PC-3 (cell line): Measurements from ENCODE around the gene SESTD1. TPM values are rescaled to one million over a fixed set of nuclear protein-coding genes. Genes with fewer than 3 reads are reported as not detected.

ENCODE experiments used
- ATAC-seq: fragments of 200-7000 bp; cut with Tn5 transposase; 2 replicates; pipeline ENCODE4 v1.9.1; 2020; ENCODE audit warnings: mild to moderate bottlenecking, moderate library complexity
- BruUV-seq: library from RNA; stranded (reverse); fragments of 400-500 nt; replicated peaks from 2 replicates; lab custom pipeline; 2021; lab: Mats Ljungman, UMichigan
- CTCF ChIA-PET: fragments of 300-600 bp; sonication (Branson Sonifier 250); formaldehyde crosslinking; loops from one replicate; lab custom pipeline; 2022; ENCODE audit warnings: antibody characterized with exemption; lab: Charles Lee
- POLR2A ChIA-PET: fragments of 300-600 bp; sonication (Branson Sonifier 250); formaldehyde crosslinking; loops from one replicate; lab custom pipeline; 2022; ENCODE audit warnings: antibody characterized with exemption; ENCODE audit not compliant: unreplicated experiment; lab: Charles Lee
- DNase-seq: peaks from one replicate; pipeline ENCODE4 v3.0.0-alpha.2; 2015
- H2AFZ ChIP-seq: fragments of 300-600 bp; sonication (generic); 2 replicates; pipeline ENCODE4 v1.6.0; 2016; ENCODE audit warnings: antibody characterized with exemption, low read length
- H3F3A ChIP-seq: fragments of 300-600 bp; sonication (generic); one replicate; pipeline ENCODE4 v1.6.0; 2017; ENCODE audit warnings: antibody characterized with exemption, low read length, control low read depth, mild to moderate bottlenecking; ENCODE audit not compliant: unreplicated experiment
- H3K27ac ChIP-seq: fragments of 300-600 bp; sonication (generic); 2 replicates; pipeline ENCODE4 v1.5.1; 2016; ENCODE audit warnings: mild to moderate bottlenecking, low read length
- H3K27me3 ChIP-seq: fragments of 300-600 bp; sonication (generic); 2 replicates; pipeline ENCODE4 v1.6.1; 2016; ENCODE audit warnings: low read length, mixed read lengths
- H3K36me3 ChIP-seq: fragments of 300-600 bp; sonication (generic); 2 replicates; pipeline ENCODE4 v1.6.1; 2016; ENCODE audit warnings: low read depth, mixed run types, low read length, mixed read lengths
- H3K4me1 ChIP-seq: fragments of 300-600 bp; sonication (generic); 2 replicates; pipeline ENCODE4 v1.5.1; 2016; ENCODE audit warnings: low read length; ENCODE audit not compliant: insufficient read depth
- H3K4me2 ChIP-seq: fragments of 300-600 bp; sonication (generic); 2 replicates; pipeline ENCODE4 v1.6.0; 2016; ENCODE audit warnings: low read length
- H3K4me3 ChIP-seq: fragments of 300-600 bp; sonication (generic); 2 replicates; pipeline ENCODE4 v1.5.1; 2016; ENCODE audit warnings: mild to moderate bottlenecking, low read length, mixed read lengths
- H3K79me2 ChIP-seq: fragments of 300-600 bp; sonication (generic); 2 replicates; pipeline ENCODE4 v1.6.1; 2017; ENCODE audit warnings: low read length, mixed read lengths
- H3K9ac ChIP-seq: fragments of 300-600 bp; sonication (generic); 2 replicates; pipeline ENCODE4 v1.6.0; 2016; ENCODE audit warnings: mild to moderate bottlenecking, low read length
- H3K9me2 ChIP-seq: fragments of 300-600 bp; sonication (generic); replicated peaks from 2 replicates; pipeline ENCODE4 v1.6.1; 2016; ENCODE audit warnings: mixed run types, low read length, mixed read lengths
- H3K9me3 ChIP-seq: fragments of 300-600 bp; sonication (generic); 2 replicates; pipeline ENCODE4 v1.6.1; 2016; ENCODE audit warnings: low read length, mixed read lengths
- H4K20me1 ChIP-seq: fragments of 300-600 bp; sonication (generic); 2 replicates; pipeline ENCODE4 v1.6.1; 2016; ENCODE audit warnings: low read length, mixed read lengths
- CTCF ChIP-seq: fragments of 300-600 bp; sonication (generic); conservative IDR thresholded peaks from 2 replicates; pipeline ENCODE4 v1.5.1; 2017; ENCODE audit warnings: antibody characterized with exemption, low read depth, mild to moderate bottlenecking, low read length
- EZH2 ChIP-seq: fragments of 300-600 bp; sonication (generic); IDR thresholded peaks from one replicate; pipeline ENCODE4 v1.6.1; 2017; ENCODE audit warnings: antibody characterized with exemption, mild to moderate bottlenecking, low read length; ENCODE audit not compliant: unreplicated experiment
- EZH2phosphoT487 ChIP-seq: fragments of 300-600 bp; sonication (generic); IDR thresholded peaks from 2 replicates; pipeline ENCODE4 v1.6.1; 2018; ENCODE audit warnings: mild to moderate bottlenecking, antibody characterized with exemption, low read length, borderline replicate concordance
- intact Hi-C: fragments of 100-400 bp; cut with micrococcal nuclease; formaldehyde crosslinking; loops from 2 replicates; pipeline ENCODE4 v1.9.0; 2023
- total RNA-seq: library from RNA; depleted of rRNA; stranded (reverse); fragments of >200 nt; gene quantifications from 2 replicates; pipeline ENCODE4 v1.2.3, GENCODE V29; 2014

The SESTD1 gene
- total RNA-seq, 1 experiment from 2014 or later: 12.2 TPM

DNA sequence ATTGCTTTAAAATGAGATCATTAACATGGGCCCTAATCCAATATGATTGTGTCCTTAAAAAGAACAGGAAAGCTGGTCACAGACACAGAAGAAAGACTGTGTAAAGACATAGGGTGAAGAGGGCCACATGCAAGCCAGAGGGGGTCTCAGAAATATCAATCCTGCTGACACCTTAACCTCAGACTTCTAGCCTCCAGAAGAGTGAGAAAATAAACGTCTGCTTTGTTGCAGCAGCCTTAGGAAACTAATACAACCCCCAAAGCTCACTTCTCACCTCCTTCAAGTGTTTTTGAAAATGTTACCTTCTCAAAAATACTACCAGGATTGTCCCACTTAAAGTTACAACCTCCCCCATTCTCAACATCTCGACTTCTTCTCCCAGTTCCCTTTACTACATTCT is 39.8 kb upstream of the SESTD1 start:
- H3K4me1 ChIP-seq: no peaks in the 10 kb centered on the region
- H3K27ac ChIP-seq: no peak overlapping the region
- no peak for ATAC-seq
- H3K4me2 ChIP-seq: no peak overlapping the region
- no peaks in the 10 kb centered on the region for H3K9me3 ChIP-seq
- no peak overlapping the region for H3K9ac ChIP-seq
- no peaks in the 10 kb centered on the region for H3K9me2 ChIP-seq
- no peaks in the 10 kb centered on the region for H3K36me3 ChIP-seq
- no TSS peak for BruUV-seq
- intact Hi-C loops: no loop called here
- ChIA-PET CTCF (no interaction called here), POLR2A (no interaction called here)
- DNase-seq: no peak
- no peak for TF ChIP-seq EZH2
- TF ChIP-seq CTCF: no peak
- no peak for TF ChIP-seq EZH2phosphoT487
- H2AFZ ChIP-seq: no peak overlapping the region
- H3K4me3 ChIP-seq: no peak overlapping the region
- H3K79me2 ChIP-seq: no peaks in the 10 kb centered on the region
- H4K20me1 ChIP-seq: no peaks in the 10 kb centered on the region
- no peaks in the 10 kb centered on the region for H3F3A ChIP-seq
- no peaks in the 10 kb centered on the region for H3K27me3 ChIP-seq

DNA sequence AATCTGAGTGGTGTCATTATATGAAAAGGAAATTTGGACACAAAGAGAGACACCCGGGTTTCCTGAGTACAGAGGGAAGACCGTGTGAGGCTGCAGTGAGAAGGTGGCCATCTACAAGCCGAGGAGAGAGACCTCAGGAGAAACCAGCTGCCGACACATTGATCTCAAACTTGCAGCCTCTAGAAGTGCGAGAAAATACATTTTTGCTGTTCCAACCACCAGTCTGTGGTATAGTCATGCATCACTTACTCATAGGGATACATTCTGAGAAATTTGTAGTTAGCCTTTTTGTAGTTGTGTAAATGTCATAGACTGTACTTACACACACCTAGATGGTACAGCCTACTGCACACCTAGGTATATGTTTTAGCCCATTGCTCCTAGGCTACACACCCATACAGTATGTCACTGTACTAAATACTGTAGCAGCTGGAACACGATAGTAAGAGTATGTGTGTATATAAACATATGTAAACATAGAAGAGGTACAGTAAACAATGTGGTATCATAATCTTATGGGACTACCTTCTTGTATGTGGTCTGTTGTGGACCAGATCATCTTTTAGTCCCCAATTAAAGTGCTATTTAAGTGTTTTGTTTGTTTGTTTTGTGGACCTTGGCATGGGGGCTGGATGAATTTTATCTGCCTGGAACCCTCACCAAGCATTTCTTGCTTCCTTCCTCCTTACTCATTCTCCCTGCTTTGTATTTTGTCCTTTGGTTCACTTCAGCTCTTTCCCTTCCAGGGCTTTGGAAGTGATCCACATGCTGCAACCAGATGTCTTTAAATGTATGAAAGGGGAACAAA is 38.3 kb upstream of the SESTD1 start:
- H3K9me3 ChIP-seq: no peaks in the 10 kb centered on the region
- no peaks in the 10 kb centered on the region for H3F3A ChIP-seq
- no peaks in the 10 kb centered on the region for H3K27me3 ChIP-seq
- H3K4me2 ChIP-seq: no peak overlapping the region
- BruUV-seq: no TSS peak
- no peaks in the 10 kb centered on the region for H4K20me1 ChIP-seq
- intact Hi-C loops: no loop called here
- no peaks in the 10 kb centered on the region for H3K9me2 ChIP-seq
- H3K36me3 ChIP-seq: no peaks in the 10 kb centered on the region
- peak; percentile 35 for ATAC-seq
- POLR2A ChIA-PET: no interaction called here
- DNase-seq: no peak
- CTCF ChIA-PET: no interaction called here
- no peak overlapping the region for H2AFZ ChIP-seq
- no peak overlapping the region for H3K27ac ChIP-seq
- H3K9ac ChIP-seq: no peak overlapping the region
- no peaks in the 10 kb centered on the region for H3K79me2 ChIP-seq
- no peak overlapping the region for H3K4me3 ChIP-seq
- TF ChIP-seq EZH2: no peak
- TF ChIP-seq EZH2phosphoT487: no peak
- TF ChIP-seq CTCF: no peak
- no peaks in the 10 kb centered on the region for H3K4me1 ChIP-seq

GRCh38 chr2:179302149-179302548 is 37.5 kb upstream of the SESTD1 start:
- no TSS peak for BruUV-seq
- no peak overlapping the region for H3K27ac ChIP-seq

More at GRCh38 chr2:179302149-179302548, 37.5 kb upstream of the SESTD1 start:
- Histone ChIP-seq H3K4me1 (no peaks in the 10 kb centered on the region), H3K9me2 (no peaks in the 10 kb centered on the region), H3F3A (no peaks in the 10 kb centered on the region), H4K20me1 (no peaks in the 10 kb centered on the region), H2AFZ (no peak overlapping the region), H3K36me3 (no peaks in the 10 kb centered on the region), H3K27me3 (no peaks in the 10 kb centered on the region), H3K79me2 (no peaks in the 10 kb centered on the region), H3K9me3 (no peaks in the 10 kb centered on the region), H3K4me3 (no peak overlapping the region), H3K9ac (no peak overlapping the region), H3K4me2 (no peak overlapping the region)
- ChIA-PET CTCF (no interaction called here), POLR2A (no interaction called here)
- intact Hi-C loops: no loop called here
- DNase-seq (no peak), ATAC-seq (no peak)
- no peak for TF ChIP-seq EZH2phosphoT487
- no peak for TF ChIP-seq CTCF
- TF ChIP-seq EZH2: no peak
